GM12878 (cell line): ENCODE data around the gene RAB37. TPM values are rescaled to one million over a fixed set of nuclear protein-coding genes. Genes with fewer than 3 reads are reported as not detected.

Experiments
- ATAC-seq: fragments of 200-7000 bp; cut with Tn5 transposase; 3 replicates; pipeline ENCODE4 v1.9.1; 2020; ENCODE audit warnings: mild to moderate bottlenecking, moderate library complexity
- BruUV-seq: library from RNA; stranded (reverse); fragments of 400-500 nt; replicated peaks from 2 replicates; lab custom pipeline; 2021; lab: Mats Ljungman, UMichigan
- CTCF ChIA-PET: fragments of 300-600 bp; sonication (Branson Sonifier 250); formaldehyde crosslinking; extraction: SDS; loops from one replicate; lab custom pipeline; 2021; ENCODE audit warnings: inconsistent platforms; lab: Yijun Ruan, JAX
- POLR2A ChIA-PET: fragments of 350-600 bp; formaldehyde crosslinking; extraction: SDS; loops from one replicate; lab custom pipeline; 2021; ENCODE audit warnings: inconsistent platforms; lab: Charles Lee
- RAD21 ChIA-PET: fragments of 300-600 bp; sonication (Branson Sonifier 250); formaldehyde crosslinking; loops from one replicate; lab custom pipeline; 2023; ENCODE audit warnings: antibody characterized with exemption; ENCODE audit not compliant: unreplicated experiment; lab: Charles Lee
- SMC1A ChIA-PET: fragments of 300-600 bp; sonication (Branson Sonifier 250); formaldehyde crosslinking; loops from one replicate; lab custom pipeline; 2023; ENCODE audit not compliant: unreplicated experiment, uncharacterized antibody; lab: Charles Lee
- DNase-seq: peaks from one replicate; pipeline ENCODE4 v3.0.0-alpha.2; 2011; ENCODE audit warnings: low read depth, low spot score
- FAIRE-seq: peaks from 3 replicates; lab custom pipeline; 2011; peaks lifted over from hg19 to GRCh38; lab: Jason Lieb, UNC
- H2AFZ ChIP-seq: 2 replicates; pipeline ENCODE4 v1.6.0; 2011; ENCODE audit warnings: low read depth, low read length, control low read depth; ENCODE audit not compliant: control insufficient read depth
- H3K27ac ChIP-seq: 2 replicates; pipeline ENCODE4 v1.5.1; 2011; ENCODE audit warnings: control low read depth; ENCODE audit not compliant: control insufficient read depth, insufficient read depth
- H3K27me3 ChIP-seq, 2 experiments: replicated peaks in 1 of 2; 2 replicates each; pipeline versions ENCODE4 v1.6.0 to v1.6.1; 2011; ENCODE audit warnings: low read length in 1 of 2; ENCODE audit not compliant: control insufficient read depth in 2 of 2, insufficient read depth in 2 of 2
- H3K36me3 ChIP-seq, 2 experiments: 2 replicates each; pipeline ENCODE4 v1.5.1; 2011; ENCODE audit warnings: low read length in 1 of 2; ENCODE audit not compliant: control insufficient read depth in 2 of 2, insufficient read depth in 2 of 2
- H3K4me1 ChIP-seq: 2 replicates; pipeline ENCODE4 v1.6.1; 2011; ENCODE audit warnings: mild to moderate bottlenecking, low read length, moderate library complexity, mixed read lengths; ENCODE audit not compliant: control insufficient read depth, insufficient read depth
- H3K4me2 ChIP-seq: 2 replicates; pipeline ENCODE4 v1.6.0; 2011; ENCODE audit warnings: control low read depth; ENCODE audit not compliant: control insufficient read depth, insufficient read depth
- H3K4me3 ChIP-seq: fragments of 200-600 bp; sonication (generic); 2 replicates; pipeline ENCODE4 v1.5.1; 2016
- H3K79me2 ChIP-seq: 2 replicates; pipeline ENCODE4 v1.6.0; 2011; ENCODE audit warnings: low read length; ENCODE audit not compliant: control insufficient read depth, insufficient read depth
- H3K9ac ChIP-seq: 2 replicates; pipeline ENCODE4 v1.8.0; 2011; ENCODE audit warnings: low read length, control low read depth, mixed read lengths; ENCODE audit not compliant: control insufficient read depth, insufficient read depth
- H3K9me3 ChIP-seq: replicated peaks from 3 replicates; pipeline ENCODE4 v1.5.1; 2011; ENCODE audit warnings: mild to moderate bottlenecking, low read length; ENCODE audit not compliant: control insufficient read depth, insufficient read depth
- H4K20me1 ChIP-seq: 2 replicates; pipeline ENCODE4 v1.6.0; 2011; ENCODE audit not compliant: control insufficient read depth, insufficient read depth
- BRCA1 ChIP-seq: IDR thresholded peaks from 2 replicates; pipeline ENCODE4 v1.6.1; 2011; ENCODE audit warnings: low read depth, low read length, improper control_type of control experiment
- CEBPB ChIP-seq, 2 experiments: fragments of 150-350 bp in 1 of 2; IDR thresholded peaks; 2 replicates each; pipeline ENCODE4 v1.6.1; 2012 to 2014; ENCODE audit warnings: low read depth in 2 of 2, low read length in 2 of 2, borderline replicate concordance in 1 of 2, inconsistent platforms in 1 of 2
- EP300 ChIP-seq, 2 experiments: fragments of 150-350 bp in 1 of 2; IDR thresholded peaks; 2 replicates each; pipeline ENCODE4 v1.6.1; 2011 to 2012; ENCODE audit warnings: low read depth in 2 of 2, low read length in 2 of 2, borderline replicate concordance in 1 of 2, improper control_type of control experiment in 1 of 2, inconsistent platforms in 1 of 2; ENCODE audit not compliant: control insufficient read depth in 1 of 2
- ETV6 ChIP-seq, 2 experiments: fragments of 450-650 bp in 1 of 2; IDR thresholded peaks in 1 of 2; conservative IDR thresholded peaks in 1 of 2; 2 replicates each; pipeline ENCODE4 v1.6.1; 2014; ENCODE audit warnings: antibody characterized with exemption in 1 of 2, borderline replicate concordance in 1 of 2, low read depth in 1 of 2, mild to moderate bottlenecking in 1 of 2, moderate library complexity in 1 of 2
- RAD21 ChIP-seq: IDR thresholded peaks from 2 replicates; pipeline ENCODE4 v1.6.1; 2011; ENCODE audit warnings: mild to moderate bottlenecking, low read depth, low read length, moderate library complexity; ENCODE audit not compliant: insufficient read depth
- RUNX3 ChIP-seq: IDR thresholded peaks from 2 replicates; pipeline ENCODE4 v1.6.1; 2012; ENCODE audit warnings: low read length, inconsistent platforms
- SMAD5 ChIP-seq: IDR thresholded peaks from 2 replicates; pipeline ENCODE4 v1.6.1; 2016; ENCODE audit warnings: antibody characterized with exemption, low read depth
- SMC3 ChIP-seq: IDR thresholded peaks from 2 replicates; pipeline ENCODE4 v1.6.1; 2011; ENCODE audit warnings: low read length, improper control_type of control experiment, borderline replicate concordance
- SUZ12 ChIP-seq: fragments of 200-600 bp; sonication (generic); IDR thresholded peaks from one replicate; pipeline ENCODE4 v1.6.1; 2018; ENCODE audit warnings: antibody characterized with exemption, mild to moderate bottlenecking; ENCODE audit not compliant: unreplicated experiment
- TCF12 ChIP-seq: IDR thresholded peaks from 2 replicates; pipeline ENCODE4 v1.6.1; 2011; ENCODE audit warnings: low read depth, mild to moderate bottlenecking, low read length
- ZBED1 ChIP-seq: IDR thresholded peaks from 2 replicates; pipeline ENCODE4 v1.6.1; 2016; ENCODE audit warnings: borderline replicate concordance
- WGBS: methylation state at CpG from one replicate; pipeline ENCODE4 v1.1.6; 2016; ENCODE audit warnings: low lambda C conversion rate; ENCODE audit not compliant: insufficient replicate concordance, insufficient coverage; ENCODE audit errors: missing lambda C conversion rate; 5-methylcytosine and 5-hydroxymethylcytosine counted together
- in situ Hi-C: fragments of 300-500 bp; cut with MboI; formaldehyde crosslinking; loops from 9 replicates; pipeline ENCODE4 v1.14.3; 2018; ENCODE audit warnings: mixed read lengths
- intact Hi-C: fragments of 100-400 bp; cut with micrococcal nuclease; formaldehyde crosslinking; loops from one replicate; pipeline ENCODE4 v1.14.2; 2022; ENCODE audit not compliant: unreplicated experiment
- polyA plus RNA-seq, 11 experiments: library from polyadenylated mRNA; depleted of rRNA in 4 of 11; unstranded in 6 of 11; stranded (reverse) in 5 of 11; fragments of >200 nt; fragmentation: Nextera tagmentation in 4 of 11; fragmentation: Illumina TruSeq in 1 of 11; extraction: Ambion mirVana in 4 of 11; extraction: Trizol in 1 of 11; gene quantifications; 1 replicate in 1 of 11; 2 replicates in 10 of 11; pipeline versions ENCODE4 v1.2.1 to v1.2.3, GENCODE V29; 2011 to 2016; ENCODE audit warnings: inconsistent platforms in 2 of 11, missing spikeins in 2 of 11, low read depth in 1 of 11
- total RNA-seq, 4 experiments: library from RNA; depleted of rRNA in 3 of 4; stranded (reverse); fragments of >200 nt in 3 of 4; fragmentation: Illumina TruSeq in 1 of 4; extraction: Trizol in 1 of 4; gene quantifications; 2 replicates each; pipeline versions ENCODE4 v1.2.1 to v1.2.3, GENCODE V29; 2013 to 2021
- TF ChIP-seq, protein P1 (sequence below): fragments of 450-650 bp; IDR thresholded peaks from 2 replicates; pipeline ENCODE4 v1.6.1; 2017; ENCODE audit warnings: mild to moderate bottlenecking, moderate library complexity
- TF ChIP-seq, protein P2 (sequence below), 3 experiments: IDR thresholded peaks in 2 of 3; conservative IDR thresholded peaks in 1 of 3; 2 replicates each; pipeline ENCODE4 v1.5.1; 2011; ENCODE audit warnings: low read depth in 3 of 3, low read length in 3 of 3, mild to moderate bottlenecking in 3 of 3, control low read depth in 2 of 3, moderate library complexity in 2 of 3, inconsistent platforms in 1 of 3, mixed read lengths in 1 of 3; ENCODE audit not compliant: control insufficient read depth in 2 of 3, insufficient read depth in 1 of 3; ENCODE audit errors: extremely low read depth in 1 of 3

Gene RAB37
- total and polyA plus RNA-seq, 10 of the 15 experiments (the other 5 are each of a cell fraction or from before 2014, with no cell fraction given) = 0.48 to 5.6 (median 1.7) TPM

- TF ChIP-seq ETV6 (conservative IDR thresholded peaks at IDR 0.05 in 1 of 2, IDR thresholded peaks at IDR 0.05 in 1 of 2; ENCODE audit: borderline replicate concordance in 1 of 2, low read depth in 1 of 2) = peak in 1 of 2 experiments; percentile 89; a peak in 2 of 4 replicates
- no peak for TF ChIP-seq CEBPB (IDR thresholded peaks at IDR 0.05; ENCODE audit: borderline replicate concordance in 1 of 2, low read depth in 2 of 2, low read length in 2 of 2)
- TF ChIP-seq BRCA1 = no peak
These were observed 42.9 kb downstream of the RAB37 start (continued) for GRCh38 chr17:74779948-74780400.

DNA sequence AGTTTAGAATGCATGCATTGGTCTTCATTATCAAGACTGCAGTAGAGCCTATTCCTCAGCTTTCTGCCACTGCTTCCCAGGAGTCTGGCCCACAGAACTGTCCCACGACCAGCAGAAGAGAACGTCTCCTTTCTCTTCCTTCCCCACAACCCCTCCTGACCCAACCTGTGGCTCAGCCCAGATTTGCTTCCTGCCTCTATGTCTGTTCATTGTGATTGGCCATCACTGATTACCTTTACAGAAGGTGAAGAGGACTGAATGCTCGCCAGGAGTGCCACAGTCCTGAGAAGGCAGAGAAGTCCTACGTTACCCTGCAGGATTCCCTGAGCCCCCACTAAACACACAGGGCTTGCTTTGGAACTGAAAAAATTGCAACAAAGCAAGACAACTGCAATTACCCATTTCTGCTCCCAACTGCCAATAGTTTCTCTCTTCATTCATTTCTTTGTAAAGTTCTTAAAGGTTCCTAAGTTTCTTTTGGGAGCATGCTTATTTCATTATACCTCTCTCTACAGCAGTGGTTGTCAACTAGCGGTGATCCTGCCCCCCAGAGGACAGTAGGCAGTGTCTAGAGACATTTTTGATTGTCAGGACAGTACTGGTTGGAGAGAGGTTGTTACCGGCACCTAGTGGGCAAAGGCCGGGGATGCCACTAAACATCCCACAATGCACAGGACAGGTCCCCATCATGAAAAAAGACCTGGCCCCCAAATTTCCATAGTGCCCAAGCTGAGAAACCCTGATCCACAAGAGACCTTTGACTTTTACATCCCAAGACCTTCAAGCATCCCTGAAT is 43.6 kb downstream of the RAB37 start:
- in situ Hi-C loops = no loop called here
- WGBS = 22% methylated on average over 7 of the region's 7 CpGs
- FAIRE-seq (no peak), ATAC-seq (peak; percentile 56), DNase-seq (no peak)
- no TSS peak for BruUV-seq
- Histone ChIP-seq H2AFZ (no peak overlapping the region), H3K27ac (peak overlapping the region; percentile 27), H3K9me3 (no peaks in the 10 kb centered on the region), H3K4me1 (peaks cover 40% of the 10 kb centered on the region), H3K27me3 (no peaks in the 10 kb centered on the region), H3K9ac (peak overlapping the region; percentile 14; the same call in 1 of the 2 replicates), H3K4me3 (no peak overlapping the region), H3K4me2 (peak overlapping the region; percentile 19), H3K79me2 (peaks cover 11% of the 10 kb centered on the region), H3K36me3 (no peaks in the 10 kb centered on the region; a peak in 1 of 4 replicates), H4K20me1 (no peaks in the 10 kb centered on the region; the same call in none of the 2 replicates)
- CTCF ChIA-PET = interaction anchor here (0.8 to 4.7 kb wide), 7 partner anchors 10 to 123 kb away, joined by 3 to 32 read pairs (median 7); no protein-coding TSS in a partner anchor
- RAD21 ChIA-PET = interaction anchor here (1.0 to 1.9 kb wide), 3 partner anchors 35 to 124 kb away, joined by 3 to 9 read pairs (median 3); no protein-coding TSS in a partner anchor
- intact Hi-C loops = loop anchor here (2.0 kb wide), 2 partner anchors 36 to 124 kb away; no protein-coding TSS in a partner anchor
- POLR2A ChIA-PET = interaction anchor here (1.2 kb wide), 1 partner anchor 92 kb away, joined by 3 read pairs; the partner anchor contains the start of gene FDXR
- SMC1A ChIA-PET = interaction anchor here (1.1 to 3.5 kb wide), 4 partner anchors 10 to 85 kb away, joined by 3 to 13 read pairs (median 5); no protein-coding TSS in a partner anchor
- TF ChIP-seq TCF12 = no peak
- TF ChIP-seq RUNX3 = no peak
- TF ChIP-seq SUZ12 = no peak
- TF ChIP-seq SMAD5 = no peak
- no peak for TF ChIP-seq BRCA1
- TF ChIP-seq RAD21 = peak; percentile 42
- TF ChIP-seq, protein P1, sequence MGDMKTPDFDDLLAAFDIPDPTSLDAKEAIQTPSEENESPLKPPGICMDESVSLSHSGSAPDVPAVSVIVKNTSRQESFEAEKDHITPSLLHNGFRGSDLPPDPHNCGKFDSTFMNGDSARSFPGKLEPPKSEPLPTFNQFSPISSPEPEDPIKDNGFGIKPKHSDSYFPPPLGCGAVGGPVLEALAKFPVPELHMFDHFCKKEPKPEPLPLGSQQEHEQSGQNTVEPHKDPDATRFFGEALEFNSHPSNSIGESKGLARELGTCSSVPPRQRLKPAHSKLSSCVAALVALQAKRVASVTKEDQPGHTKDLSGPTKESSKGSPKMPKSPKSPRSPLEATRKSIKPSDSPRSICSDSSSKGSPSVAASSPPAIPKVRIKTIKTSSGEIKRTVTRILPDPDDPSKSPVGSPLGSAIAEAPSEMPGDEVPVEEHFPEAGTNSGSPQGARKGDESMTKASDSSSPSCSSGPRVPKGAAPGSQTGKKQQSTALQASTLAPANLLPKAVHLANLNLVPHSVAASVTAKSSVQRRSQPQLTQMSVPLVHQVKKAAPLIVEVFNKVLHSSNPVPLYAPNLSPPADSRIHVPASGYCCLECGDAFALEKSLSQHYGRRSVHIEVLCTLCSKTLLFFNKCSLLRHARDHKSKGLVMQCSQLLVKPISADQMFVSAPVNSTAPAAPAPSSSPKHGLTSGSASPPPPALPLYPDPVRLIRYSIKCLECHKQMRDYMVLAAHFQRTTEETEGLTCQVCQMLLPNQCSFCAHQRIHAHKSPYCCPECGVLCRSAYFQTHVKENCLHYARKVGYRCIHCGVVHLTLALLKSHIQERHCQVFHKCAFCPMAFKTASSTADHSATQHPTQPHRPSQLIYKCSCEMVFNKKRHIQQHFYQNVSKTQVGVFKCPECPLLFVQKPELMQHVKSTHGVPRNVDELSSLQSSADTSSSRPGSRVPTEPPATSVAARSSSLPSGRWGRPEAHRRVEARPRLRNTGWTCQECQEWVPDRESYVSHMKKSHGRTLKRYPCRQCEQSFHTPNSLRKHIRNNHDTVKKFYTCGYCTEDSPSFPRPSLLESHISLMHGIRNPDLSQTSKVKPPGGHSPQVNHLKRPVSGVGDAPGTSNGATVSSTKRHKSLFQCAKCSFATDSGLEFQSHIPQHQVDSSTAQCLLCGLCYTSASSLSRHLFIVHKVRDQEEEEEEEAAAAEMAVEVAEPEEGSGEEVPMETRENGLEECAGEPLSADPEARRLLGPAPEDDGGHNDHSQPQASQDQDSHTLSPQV = no peak
- TF ChIP-seq ZBED1 = no peak
- peak; percentile 57 for TF ChIP-seq SMC3
- TF ChIP-seq, protein P2, sequence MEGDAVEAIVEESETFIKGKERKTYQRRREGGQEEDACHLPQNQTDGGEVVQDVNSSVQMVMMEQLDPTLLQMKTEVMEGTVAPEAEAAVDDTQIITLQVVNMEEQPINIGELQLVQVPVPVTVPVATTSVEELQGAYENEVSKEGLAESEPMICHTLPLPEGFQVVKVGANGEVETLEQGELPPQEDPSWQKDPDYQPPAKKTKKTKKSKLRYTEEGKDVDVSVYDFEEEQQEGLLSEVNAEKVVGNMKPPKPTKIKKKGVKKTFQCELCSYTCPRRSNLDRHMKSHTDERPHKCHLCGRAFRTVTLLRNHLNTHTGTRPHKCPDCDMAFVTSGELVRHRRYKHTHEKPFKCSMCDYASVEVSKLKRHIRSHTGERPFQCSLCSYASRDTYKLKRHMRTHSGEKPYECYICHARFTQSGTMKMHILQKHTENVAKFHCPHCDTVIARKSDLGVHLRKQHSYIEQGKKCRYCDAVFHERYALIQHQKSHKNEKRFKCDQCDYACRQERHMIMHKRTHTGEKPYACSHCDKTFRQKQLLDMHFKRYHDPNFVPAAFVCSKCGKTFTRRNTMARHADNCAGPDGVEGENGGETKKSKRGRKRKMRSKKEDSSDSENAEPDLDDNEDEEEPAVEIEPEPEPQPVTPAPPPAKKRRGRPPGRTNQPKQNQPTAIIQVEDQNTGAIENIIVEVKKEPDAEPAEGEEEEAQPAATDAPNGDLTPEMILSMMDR (IDR thresholded peaks at IDR 0.05 in 2 of 3, conservative IDR thresholded peaks at IDR 0.05 in 1 of 3; ENCODE audit: control insufficient read depth in 2 of 3, extremely low read depth in 1 of 3, insufficient read depth in 1 of 3, low read depth in 3 of 3, low read length in 3 of 3) = peak; percentile 51 to 65 (median 61)
- no peak for TF ChIP-seq EP300 (IDR thresholded peaks at IDR 0.05; ENCODE audit: borderline replicate concordance in 1 of 2, control insufficient read depth in 1 of 2, low read depth in 2 of 2, low read length in 2 of 2)
